ENCODE results near the gene ZNF236.

Gene ZNF236

GRCh38 chr18:76993085-76993382 is 170.7 kb downstream of the ZNF236 start:
- Histone ChIP-seq H3K27me3 (no peaks in the 10 kb centered on the region), H3K4me1 (ENCODE audit: control insufficient read depth in 1 of 2, insufficient read depth in 1 of 2, low read depth in 1 of 2, low read length in 1 of 2) (no peaks in the 10 kb centered on the region), H3K27ac (no peak overlapping the region), H3K36me3 (no peaks in the 10 kb centered on the region), H3K4me3 (ENCODE audit: low read depth in 1 of 2, low read length in 1 of 2) (no peak overlapping the region), H3K9me3 (no peaks in the 10 kb centered on the region)
- TF ChIP-seq CTCF (IDR thresholded peaks at IDR 0.05) = no peak

GRCh38 chr18:76993573-76993972 is 171.2 kb downstream of the ZNF236 start:
- TF ChIP-seq CTCF (IDR thresholded peaks at IDR 0.05) = no peak
- Histone ChIP-seq H3K27ac (no peak overlapping the region), H3K36me3 (no peaks in the 10 kb centered on the region), H3K9me3 (no peaks in the 10 kb centered on the region), H3K4me1 (ENCODE audit: control insufficient read depth in 1 of 2, insufficient read depth in 1 of 2, low read depth in 1 of 2, low read length in 1 of 2) (no peaks in the 10 kb centered on the region), H3K4me3 (ENCODE audit: low read depth in 1 of 2, low read length in 1 of 2) (no peak overlapping the region), H3K27me3 (no peaks in the 10 kb centered on the region)

- H3K27ac ChIP-seq = no peak overlapping the region
- TF ChIP-seq CTCF (IDR thresholded peaks at IDR 0.05) = no peak
- no peaks in the 10 kb centered on the region for H3K9me3 ChIP-seq
- no peaks in the 10 kb centered on the region for H3K36me3 ChIP-seq
- no peaks in the 10 kb centered on the region for H3K4me1 ChIP-seq (ENCODE audit: control insufficient read depth in 1 of 2, insufficient read depth in 1 of 2, low read depth in 1 of 2, low read length in 1 of 2)
- no peak overlapping the region for H3K4me3 ChIP-seq (ENCODE audit: low read depth in 1 of 2, low read length in 1 of 2)
- no peaks in the 10 kb centered on the region for H3K27me3 ChIP-seq
Observed at GRCh38 chr18:76994086-76994654, 171.8 kb downstream of the ZNF236 start.

GRCh38 chr18:76995896-76996295 is 173.5 kb downstream of the ZNF236 start:
- Histone ChIP-seq H3K9me3 (no peaks in the 10 kb centered on the region), H3K27ac (no peak overlapping the region), H3K4me3 (ENCODE audit: low read depth in 1 of 2, low read length in 1 of 2) (no peak overlapping the region), H3K27me3 (no peaks in the 10 kb centered on the region), H3K36me3 (no peaks in the 10 kb centered on the region), H3K4me1 (ENCODE audit: control insufficient read depth in 1 of 2, insufficient read depth in 1 of 2, low read depth in 1 of 2, low read length in 1 of 2) (peaks cover 4 to 8% of the 10 kb centered on the region in 2 experiments)
- no peak for TF ChIP-seq CTCF (IDR thresholded peaks at IDR 0.05)

DNA sequence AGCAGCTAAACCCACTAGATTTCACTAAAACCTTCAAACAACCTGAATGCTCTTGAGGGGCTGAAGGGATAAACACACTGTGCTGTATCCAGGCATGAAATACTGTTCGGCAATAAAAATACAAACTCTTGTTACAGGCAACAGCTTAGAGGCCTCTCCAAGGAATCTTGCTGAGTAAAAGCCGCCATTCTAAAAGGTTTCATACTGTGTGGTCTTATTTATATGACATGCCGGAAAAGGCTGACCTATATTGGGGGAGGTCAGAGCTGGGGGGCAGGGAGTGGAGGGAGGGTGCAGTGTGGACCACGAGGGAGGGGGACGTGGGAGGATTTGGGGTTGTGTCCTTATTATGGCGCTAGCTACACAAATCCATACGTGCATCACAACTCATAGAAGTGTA is 174.1 kb downstream of the ZNF236 start:
- no peaks in the 10 kb centered on the region for H3K36me3 ChIP-seq
- H3K27ac ChIP-seq = no peak overlapping the region
- no peaks in the 10 kb centered on the region for H3K9me3 ChIP-seq
- no peak overlapping the region for H3K4me3 ChIP-seq (ENCODE audit: low read depth in 1 of 2, low read length in 1 of 2)
- TF ChIP-seq CTCF (IDR thresholded peaks at IDR 0.05) = no peak
- peaks cover 4 to 8% of the 10 kb centered on the region in 2 experiments for H3K4me1 ChIP-seq (ENCODE audit: control insufficient read depth in 1 of 2, insufficient read depth in 1 of 2, low read depth in 1 of 2, low read length in 1 of 2)
- no peaks in the 10 kb centered on the region for H3K27me3 ChIP-seq

Data from neutrophil (primary cell).